Fibroblast of skin of right biceps (primary cell): ENCODE measurements around the gene LAMTOR4.

Source experiments
- DNase-seq: peaks from one replicate; pipeline ENCODE4 v3.0.0-alpha.2; 2013

LAMTOR4 gene

GRCh38 chr7:100148559-100149328 lies at the start of gene LAMTOR4:
LAMTOR4 (plus strand) TSS chr7:100148918; CDS start chr7:100148973, 55 bp downstream.
- peak; percentile 99 for DNase-seq

- DNase-seq, result no peak
Observed at GRCh38 chr7:100099452-100099851, 49.3 kb upstream of the LAMTOR4 start.

GRCh38 chr7:100100420-100101015 lies 48.2 kb upstream of the LAMTOR4 start:
- DNase-seq, result peak; percentile 99

- DNase-seq, result peak; percentile 100
Observed at GRCh38 chr7:100101016-100101862, 47.5 kb upstream of the LAMTOR4 start, which contains the start of the genes AP4M1 and MCM7. AP4M1 (plus strand) TSS chr7:100101643; CDS start chr7:100101715, 72 bp downstream. MCM7 (minus strand) TSS chr7:100101397; CDS start chr7:100101294, 103 bp downstream.

GRCh38 chr7:100102950-100103840 lies 45.5 kb upstream of the LAMTOR4 start:
- DNase-seq, result peak; percentile 56

- DNase-seq, result no peak
Observed at GRCh38 chr7:100105534-100105933, 43.2 kb upstream of the LAMTOR4 start.

- DNase-seq, result no peak
Observed at GRCh38 chr7:100106633-100107032, 42.1 kb upstream of the LAMTOR4 start.

- no peak for DNase-seq
Observed at GRCh38 chr7:100107125-100107737, 41.5 kb upstream of the LAMTOR4 start.

- no peak for DNase-seq
Observed at GRCh38 chr7:100107890-100108289, 40.8 kb upstream of the LAMTOR4 start.

- no peak for DNase-seq
Observed at GRCh38 chr7:100109521-100110163, 39.1 kb upstream of the LAMTOR4 start.

GRCh38 chr7:100111156-100111555 lies 37.6 kb upstream of the LAMTOR4 start:
- DNase-seq, result no peak

- DNase-seq, result no peak
Observed at GRCh38 chr7:100111914-100112313, 36.8 kb upstream of the LAMTOR4 start.

- no peak for DNase-seq
Observed at GRCh38 chr7:100115026-100115425, 33.7 kb upstream of the LAMTOR4 start.

- DNase-seq, result no peak
Observed at GRCh38 chr7:100118388-100119071, 30.2 kb upstream of the LAMTOR4 start.

GRCh38 chr7:100119072-100119969 lies 29.4 kb upstream of the LAMTOR4 start, which contains the start of the genes CNPY4 and TAF6:
CNPY4 (plus strand) TSS chr7:100119634; CDS start chr7:100119745, 111 bp downstream.
TAF6 (minus strand) TSS chr7:100119358; CDS start chr7:100114209, 5,149 bp downstream.
- peak; percentile 95 for DNase-seq

GRCh38 chr7:100119970-100120732 lies 28.6 kb upstream of the LAMTOR4 start:
- DNase-seq, result peak; percentile 69

- no peak for DNase-seq
Observed at GRCh38 chr7:100120733-100121036, 28.0 kb upstream of the LAMTOR4 start.

GRCh38 chr7:100122067-100122466 lies 26.7 kb upstream of the LAMTOR4 start:
- no peak for DNase-seq

GRCh38 chr7:100122568-100122967 lies 26.1 kb upstream of the LAMTOR4 start:
- DNase-seq, result no peak
